HG02973 (cell line): Measurements from ENCODE around the gene ZBED3.

ENCODE experiments used
- ATAC-seq: cut with Tn5 transposase; IDR thresholded peaks from one replicate; pipeline ENCODE4 v1.9.1; 2021; ENCODE audit warnings: moderate library complexity; ENCODE audit not compliant: unreplicated experiment

The ZBED3 gene

DNA sequence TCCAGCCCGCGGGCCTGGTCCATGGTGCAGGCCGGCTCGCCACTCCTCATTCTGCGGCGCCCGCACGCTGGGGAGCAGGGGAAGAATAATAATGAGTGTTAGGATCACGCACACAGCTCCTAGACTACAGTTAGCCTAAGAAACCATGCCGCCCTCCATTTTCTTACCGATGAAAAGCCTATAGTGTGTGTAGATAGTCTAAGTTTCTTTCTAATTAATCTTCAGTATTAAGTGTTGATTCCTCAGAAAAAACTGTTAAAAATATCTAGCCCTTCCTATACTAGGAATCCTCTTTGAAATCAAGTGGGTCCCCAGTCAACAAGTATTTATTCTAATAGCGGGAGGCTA is 9.3 kb downstream of the ZBED3 start:
- no peak for ATAC-seq

DNA sequence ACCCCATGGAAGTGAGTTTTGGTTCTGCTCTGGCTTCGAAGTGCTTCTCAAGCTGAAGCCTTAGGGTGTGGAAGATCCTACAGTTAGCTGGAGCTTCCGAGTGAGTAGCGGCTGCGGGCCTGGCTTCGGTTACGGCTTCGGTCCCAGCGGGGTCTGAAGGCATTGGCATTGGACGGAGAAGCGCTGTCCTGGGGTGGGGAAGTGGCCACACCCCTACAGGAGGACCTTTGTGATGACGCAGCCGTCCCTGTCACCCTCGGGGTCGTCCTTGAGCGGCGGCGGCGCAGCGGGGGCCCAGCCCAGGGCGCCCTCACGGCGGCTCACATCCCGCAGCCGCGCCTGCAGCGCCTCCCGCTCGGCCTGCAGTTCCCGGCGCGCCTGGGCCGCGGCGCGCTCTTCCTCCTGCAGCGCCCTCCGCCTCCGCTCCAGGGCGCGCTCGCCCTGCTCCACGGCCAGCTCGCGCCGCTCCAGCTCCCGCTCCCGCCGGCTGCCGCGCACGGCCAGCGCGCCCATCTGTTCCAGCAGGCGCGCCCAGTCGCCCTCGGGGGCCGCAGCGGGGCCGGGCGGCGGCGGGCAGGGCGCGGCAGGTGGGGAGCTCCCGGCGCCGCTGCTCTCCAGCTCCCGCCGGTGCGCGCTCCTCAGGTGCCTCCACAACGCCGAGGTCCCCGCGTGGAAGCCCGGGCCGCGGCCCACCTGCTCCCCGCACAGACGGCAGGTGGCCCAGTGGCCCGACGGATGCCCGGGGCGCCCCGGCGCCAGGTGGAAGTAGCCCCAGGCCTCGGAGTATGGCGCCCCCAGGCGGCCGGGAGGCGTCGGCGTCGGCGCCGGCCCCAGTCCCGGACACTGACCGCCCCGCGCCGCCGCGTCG is 9.9 kb downstream of the ZBED3 start:
- peak; percentile 81 for ATAC-seq

DNA sequence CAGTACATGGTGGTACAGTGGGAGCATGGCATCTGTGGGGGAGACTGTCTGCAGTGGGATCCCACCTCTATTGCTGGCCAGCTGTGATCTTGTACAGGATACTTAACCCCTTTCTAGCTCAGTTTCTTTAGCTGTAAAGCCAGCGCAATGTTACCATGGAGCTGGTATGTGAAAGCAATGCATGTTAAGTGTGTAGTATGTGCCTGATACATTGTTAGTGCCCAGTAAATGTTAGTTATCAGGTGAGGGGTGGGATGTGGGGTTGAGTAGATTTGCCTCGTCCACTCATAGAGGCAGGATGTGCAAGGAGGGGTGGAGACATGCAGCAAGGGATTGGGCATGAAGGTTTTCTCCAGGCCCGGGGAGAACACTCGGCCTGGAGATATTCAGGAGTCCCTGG is 12.3 kb downstream of the ZBED3 start:
- ATAC-seq: no peak

DNA sequence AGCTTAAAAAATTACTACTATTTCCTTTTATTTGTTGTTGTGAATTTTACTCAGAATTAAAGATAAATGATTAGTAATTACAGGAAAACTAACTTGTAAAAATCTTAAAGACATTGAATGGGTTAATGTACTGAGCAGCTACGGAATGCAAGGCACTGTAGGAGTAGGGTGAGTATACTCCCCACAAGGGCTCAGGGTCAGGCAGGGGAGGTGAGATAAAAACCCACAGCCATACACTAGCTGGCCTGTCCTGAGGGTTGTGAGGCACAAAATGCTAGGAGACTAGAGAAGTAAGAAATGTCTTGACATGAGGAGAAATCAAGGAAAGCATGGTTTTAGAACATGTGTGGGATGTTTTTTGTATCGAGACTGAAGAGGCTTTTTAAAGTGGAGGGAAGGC is 13.4 kb downstream of the ZBED3 start:
- ATAC-seq: no peak

DNA sequence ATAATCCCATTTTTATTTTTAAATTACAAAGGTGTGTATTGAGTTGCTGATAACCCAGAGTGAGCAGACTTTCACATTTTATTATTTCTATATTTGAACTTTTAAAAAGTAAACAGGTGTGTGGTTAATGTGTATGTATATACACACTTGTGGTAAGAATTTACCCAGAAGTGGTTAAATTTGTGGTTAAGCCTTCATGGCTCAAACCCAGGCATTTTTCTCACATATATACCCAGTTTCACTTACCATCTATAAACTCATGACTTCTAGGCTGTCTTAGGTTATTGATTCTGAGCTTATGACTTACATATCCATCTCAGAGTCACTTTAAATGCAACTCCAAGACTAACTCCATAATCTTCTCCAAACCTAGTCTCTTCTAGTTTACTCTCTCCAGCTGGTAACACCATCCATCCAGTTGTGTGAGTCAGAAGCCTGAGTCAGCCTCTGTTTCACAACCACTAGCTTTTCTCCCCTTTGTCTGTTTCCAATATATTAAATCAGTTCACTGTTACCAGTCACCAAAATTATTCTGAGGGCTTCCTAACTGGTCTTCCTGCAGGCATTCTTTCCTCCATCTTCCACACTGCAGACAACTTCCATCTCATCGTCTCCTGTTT is 20.2 kb downstream of the ZBED3 start:
- no peak for ATAC-seq

DNA sequence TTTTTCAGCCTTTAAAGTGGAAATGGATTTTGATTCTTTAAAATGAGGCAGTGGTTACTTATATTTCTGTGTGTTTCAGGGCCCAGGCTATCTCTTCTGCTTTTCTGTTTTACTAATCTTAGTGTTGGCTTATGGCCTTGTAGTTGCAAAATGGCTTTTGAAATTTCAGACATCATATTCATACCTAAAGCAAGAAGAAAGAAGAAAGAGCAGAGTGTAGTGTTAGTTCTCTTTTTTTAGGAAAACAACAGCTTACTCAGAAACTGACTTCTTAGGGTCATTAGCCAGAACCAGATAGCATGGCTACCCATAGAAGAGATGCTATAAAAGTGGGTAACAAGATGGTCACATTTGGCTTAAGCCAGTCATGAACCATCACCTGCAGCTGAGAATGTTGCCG is 20.9 kb downstream of the ZBED3 start:
- ATAC-seq: no peak

DNA sequence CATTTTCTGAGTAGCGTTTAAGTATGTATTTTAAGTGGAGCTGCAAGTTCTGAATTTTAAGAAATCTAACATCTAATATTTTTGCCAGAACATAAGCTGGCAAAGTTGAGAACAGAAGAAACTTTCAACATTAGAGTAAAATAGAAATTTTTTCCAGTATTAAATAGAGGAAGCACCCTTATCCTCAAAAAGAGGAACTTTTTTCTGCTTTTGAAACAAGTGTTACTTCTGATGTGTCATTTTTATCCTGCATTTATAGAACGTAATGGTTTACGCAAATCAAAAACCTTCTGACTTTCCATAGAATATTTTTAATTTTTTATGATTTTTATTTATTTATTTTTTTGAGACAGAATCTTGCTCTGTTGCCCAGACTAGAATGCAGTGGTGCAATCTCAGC is 21.8 kb downstream of the ZBED3 start:
- no peak for ATAC-seq

DNA sequence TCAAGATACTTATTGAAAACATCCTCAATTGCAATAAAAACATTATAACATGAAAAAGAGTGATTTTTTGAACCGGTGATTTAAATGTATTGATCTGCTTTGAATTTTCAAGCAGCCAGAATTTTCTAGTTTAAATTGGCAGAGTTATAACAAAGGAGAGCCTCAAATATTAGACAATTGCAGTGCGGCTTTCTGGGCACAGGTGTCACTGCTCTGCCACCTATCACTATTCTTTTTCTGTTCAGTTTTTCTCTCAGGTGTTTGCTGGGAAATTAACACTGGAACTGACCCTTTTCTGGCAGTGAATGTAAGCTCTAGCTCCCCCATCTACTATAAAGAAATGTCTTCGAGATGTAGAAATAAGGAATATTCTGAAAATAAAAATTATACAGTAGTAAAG is 23.0 kb downstream of the ZBED3 start:
- ATAC-seq: no peak

DNA sequence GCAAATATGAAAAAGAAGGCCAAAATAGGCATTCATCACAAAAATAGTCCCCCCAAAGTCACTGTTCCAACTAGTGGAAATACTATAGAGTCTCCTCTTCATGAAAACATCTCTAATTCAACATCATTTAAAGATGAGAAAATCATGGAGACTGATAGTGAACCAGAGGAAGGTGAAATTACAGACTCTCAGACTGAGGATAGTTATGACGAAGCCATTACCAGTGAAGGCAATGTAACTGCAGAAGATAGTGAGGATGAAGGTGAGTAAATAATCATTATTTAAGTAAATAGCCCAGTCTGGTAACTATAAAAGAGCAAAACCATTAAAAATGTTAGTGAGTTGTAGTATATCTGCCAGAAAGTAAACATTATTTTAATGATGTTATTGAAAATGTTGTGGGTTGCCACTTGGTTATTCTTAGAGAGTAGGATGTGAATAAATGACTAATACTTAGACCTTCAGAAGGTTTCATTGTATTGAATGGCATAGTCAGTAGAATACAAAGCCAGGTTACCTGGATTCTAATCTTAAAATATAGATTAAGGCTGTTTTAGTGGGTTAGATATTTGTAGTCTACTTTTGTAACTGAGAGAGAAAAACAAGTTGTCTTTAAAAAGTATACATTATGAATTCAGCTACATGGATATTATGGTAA is 40.5 kb downstream of the ZBED3 start:
- ATAC-seq: no peak

DNA sequence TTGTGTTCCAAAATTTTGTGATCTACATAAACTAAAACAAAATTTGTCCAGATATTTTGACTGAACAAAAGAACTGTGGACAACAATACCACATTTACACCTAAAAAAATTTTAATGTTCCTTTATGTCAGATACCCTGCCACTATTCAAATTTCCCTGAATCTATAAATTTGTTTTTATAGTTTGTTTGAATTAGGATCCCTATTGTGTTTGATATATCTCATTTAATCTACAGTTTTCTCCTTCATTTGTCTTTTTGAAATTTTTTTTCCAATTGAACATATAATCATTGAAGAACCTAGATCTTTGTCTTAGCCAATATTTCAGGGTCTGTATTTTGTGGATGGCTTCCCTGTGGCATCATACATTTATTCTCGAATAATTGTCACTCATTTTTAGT is 51.1 kb downstream of the ZBED3 start:
- no peak for ATAC-seq

DNA sequence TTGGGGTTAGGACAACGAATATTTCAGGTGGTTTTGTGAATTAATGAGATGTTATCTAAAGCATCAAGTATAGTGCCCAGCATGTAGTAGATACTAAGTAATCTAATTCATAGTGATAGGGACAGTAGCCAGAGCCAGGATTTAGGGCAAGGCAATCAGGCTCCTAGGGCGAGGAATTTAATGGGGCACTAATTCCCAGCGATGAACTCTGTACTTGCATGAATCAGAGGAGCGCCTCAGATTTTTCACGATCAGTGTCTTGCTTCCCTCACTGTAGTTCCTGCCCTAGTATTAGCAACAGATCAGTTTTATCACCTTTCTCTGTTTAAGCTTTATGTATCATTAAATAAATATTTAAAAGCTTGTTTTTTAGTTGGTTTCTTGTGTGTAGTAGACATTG is 53.7 kb downstream of the ZBED3 start:
- ATAC-seq: no peak

DNA sequence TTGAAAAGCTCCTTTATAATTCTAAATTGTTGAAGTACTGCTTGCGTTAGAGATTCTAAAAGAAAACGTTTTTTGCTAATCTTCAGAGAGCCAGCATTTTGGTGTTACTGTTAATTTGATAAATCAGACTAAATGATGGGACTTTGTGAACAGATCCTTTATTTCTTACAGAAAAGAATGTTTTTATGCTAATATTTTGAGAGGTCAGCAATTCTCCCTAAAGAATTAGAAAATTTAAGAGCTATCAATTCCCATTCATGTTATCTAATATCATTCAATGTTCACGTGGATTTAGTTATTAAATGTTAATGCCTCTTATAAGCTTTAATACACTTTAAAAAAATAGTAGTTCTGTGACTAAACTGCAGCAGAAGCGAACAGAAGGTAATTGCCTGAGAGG is 54.5 kb downstream of the ZBED3 start:
- no peak for ATAC-seq

DNA sequence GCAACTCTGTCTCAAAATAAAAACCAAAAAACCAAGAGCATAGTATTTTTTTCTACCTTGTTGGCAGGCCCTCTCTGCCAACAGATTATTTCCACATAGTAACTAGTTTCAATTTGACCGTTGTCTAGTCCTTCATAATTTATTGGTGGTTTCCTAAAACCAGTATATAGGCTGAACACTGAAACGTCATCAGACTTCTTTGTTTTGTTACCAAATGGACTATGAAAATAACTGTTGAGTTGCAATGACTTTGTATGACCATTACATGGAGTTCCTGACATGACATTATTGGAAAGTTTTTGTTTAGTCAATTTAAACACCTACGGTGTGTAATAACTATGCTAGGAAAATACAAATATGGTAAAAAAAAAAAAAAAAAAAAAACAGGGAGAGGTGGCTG is 55.2 kb downstream of the ZBED3 start:
- ATAC-seq: no peak

DNA sequence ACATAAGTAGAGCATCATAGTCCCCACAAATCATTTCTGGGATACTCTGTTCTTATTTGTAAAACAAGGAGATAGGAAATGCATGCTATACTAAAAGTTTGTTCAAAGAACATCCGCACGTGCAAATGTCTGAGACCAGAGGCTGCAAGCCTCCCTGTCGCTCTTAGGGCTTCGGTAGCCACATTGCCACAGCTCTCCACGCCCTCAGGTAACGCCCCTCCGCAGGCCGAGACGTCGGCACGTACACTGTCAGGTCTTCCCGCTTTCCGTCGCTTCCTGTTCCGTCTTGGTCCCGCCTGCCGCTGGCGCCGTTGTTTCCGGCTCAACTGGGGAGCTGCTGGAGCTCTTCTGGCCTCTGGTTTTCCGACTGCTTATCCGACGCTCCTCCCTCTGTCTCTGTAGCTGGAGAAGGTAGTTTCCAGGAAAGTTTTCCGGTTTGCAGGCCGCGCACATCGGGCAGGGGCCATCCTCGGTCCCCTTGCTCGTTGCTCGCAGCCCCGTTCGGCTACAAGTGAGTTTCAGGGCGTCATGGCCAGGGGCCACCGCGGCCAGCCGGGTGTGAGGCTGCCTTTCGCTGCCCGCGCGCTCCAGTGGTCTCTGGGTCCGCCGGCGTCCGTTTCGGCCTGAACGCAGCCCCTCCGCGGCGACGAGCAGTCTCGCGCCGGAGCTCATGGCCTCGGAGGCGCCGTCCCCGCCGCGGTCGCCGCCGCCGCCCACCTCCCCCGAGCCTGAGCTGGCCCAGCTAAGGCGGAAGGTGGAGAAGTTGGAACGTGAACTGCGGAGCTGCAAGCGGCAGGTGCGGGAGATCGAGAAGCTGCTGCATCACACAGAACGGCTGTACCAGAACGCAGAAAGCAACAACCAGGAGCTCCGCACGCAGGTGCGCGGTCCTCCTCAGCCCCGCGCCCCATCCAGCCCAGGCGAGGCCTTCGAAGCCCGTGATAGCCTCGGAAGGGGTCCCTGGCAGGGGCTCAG is 56.7 kb downstream of the ZBED3 start, which contains the start of gene AGGF1:
AGGF1 (plus strand) TSS at position 308 of the 975 bp plus-strand sequence; CDS start at position 671, 363 bp downstream.
- ATAC-seq: peak; percentile 99

DNA sequence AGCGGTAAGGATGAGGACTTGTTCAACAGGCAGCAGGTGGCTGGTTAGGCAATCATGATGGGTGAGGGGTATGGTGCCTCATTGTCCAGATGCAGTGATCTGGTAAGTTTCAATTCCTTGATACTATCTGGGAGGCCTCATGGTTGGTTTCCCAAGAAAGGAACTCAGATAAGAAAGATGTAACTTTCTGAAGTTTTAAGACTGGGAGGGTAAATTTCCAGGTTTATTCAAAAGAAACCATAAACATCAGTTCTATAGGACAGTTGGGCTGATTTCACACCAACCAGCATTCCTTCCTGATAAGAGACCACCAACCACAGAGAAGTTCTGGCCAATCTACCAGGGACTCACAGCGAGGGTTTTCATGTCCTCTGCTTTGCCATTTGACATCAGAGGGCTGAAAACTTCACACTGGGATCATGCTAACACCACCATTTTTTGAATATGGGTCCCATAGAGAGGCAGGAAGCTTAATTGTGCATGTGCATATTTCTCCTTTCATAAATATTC is 57.7 kb downstream of the ZBED3 start:
- no peak for ATAC-seq

DNA sequence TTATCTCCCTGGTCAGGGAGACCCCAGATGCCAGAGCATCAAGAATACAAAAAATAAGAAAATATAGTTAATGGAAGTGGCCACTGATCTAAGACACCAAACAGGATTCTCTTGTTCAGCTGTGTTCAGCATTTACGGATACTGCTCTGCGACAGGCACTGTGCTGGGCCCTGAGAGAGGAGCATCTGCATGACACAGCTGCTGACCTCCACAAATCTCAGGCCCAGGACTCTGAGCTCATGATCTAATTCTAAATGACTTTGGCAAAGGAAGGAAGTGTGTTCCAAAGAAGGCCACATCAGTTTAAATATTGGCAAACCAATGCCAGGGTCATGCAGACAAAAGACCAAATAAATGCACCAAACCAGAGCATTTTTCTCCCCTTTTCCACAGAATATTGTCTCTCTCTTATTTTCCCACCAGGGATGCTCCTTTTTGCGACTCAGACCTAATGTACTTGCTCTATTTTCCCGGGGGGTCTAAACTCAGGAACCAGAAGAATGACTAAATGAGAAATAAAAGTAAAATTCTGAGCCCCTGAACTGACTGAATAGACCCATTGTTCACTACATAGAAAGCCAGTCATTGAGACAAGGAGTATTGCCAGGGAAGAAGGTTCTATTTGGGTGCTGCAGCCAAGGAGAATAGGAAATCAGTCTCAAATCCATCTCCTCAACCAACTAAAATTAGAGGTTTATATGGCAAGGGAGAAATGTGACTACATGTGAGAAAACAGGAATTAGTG is 58.3 kb downstream of the ZBED3 start:
- ATAC-seq: no peak

DNA sequence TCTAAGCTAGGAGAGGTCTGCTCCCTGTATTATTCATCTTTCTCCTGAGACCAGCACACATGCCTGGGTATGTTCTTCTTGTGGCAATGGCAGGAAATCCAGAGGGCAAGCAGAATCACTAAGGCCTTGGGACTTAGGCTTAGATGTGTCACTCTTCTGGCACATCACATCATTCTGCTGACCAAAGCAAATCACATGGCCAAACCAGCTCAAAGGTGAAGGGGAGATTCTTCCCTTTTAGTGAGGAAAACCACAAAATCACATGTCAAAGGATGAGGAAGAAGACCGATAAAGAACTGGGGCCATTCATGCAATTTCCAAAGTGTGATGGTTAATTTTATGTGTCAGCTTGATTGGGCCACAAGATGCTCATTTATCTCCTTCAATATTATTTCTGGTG is 62.6 kb downstream of the ZBED3 start:
- ATAC-seq: no peak

DNA sequence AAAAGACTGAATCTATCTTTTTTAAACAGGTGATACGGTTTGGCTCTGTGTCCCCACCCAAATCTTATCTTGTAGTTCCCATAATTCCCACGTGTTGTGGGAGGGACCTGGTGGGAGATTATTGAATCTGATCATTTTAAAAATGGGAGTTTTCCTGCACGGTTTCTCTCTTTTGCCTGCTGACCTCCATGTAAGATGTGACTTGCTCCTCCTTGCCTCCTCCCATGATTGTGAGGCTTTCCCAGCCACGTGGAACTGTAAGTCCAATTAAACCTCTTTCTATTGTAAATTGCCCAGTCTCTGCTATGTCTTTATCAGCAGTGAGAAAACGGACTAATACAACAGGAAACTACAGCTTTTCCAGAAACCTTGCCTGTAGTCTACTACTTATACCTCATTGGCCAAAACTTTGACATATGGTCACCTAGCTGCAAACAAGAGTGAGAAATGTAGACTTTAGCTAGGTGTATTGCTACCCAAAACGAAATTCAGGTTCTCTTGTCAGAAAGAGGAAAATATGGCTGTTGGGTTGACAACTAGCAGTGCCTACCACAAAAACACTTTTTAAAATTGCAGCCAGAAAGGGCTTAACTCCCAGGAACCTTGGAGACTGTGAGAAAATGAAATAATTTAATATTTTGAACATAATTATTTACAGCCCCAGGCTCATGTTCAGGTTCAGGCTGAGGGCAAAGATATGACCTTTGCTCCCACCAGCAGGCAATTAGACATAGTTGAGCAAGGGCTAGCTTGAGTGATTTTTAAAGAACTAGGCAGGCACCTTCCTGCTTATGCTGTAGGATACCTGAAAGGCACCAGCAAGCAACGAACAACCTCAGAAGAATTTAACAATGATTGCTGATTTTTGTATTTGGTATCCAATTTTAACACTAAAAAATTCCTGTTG is 64.3 kb downstream of the ZBED3 start:
- no peak for ATAC-seq
